Fibroblast of lung (primary cell): ENCODE measurements around the gene COL4A6. TPM values are rescaled to one million over a fixed set of nuclear protein-coding genes. Genes with fewer than 3 reads are reported as not detected.

Source experiments
- DNase-seq, 2 donors: peaks; one replicate each; pipeline versions ENCODE4 v3.0.0 to v3.0.0-alpha.2; 2010; ENCODE audit warnings: low read depth in 2 of 2
- H2AFZ ChIP-seq: 2 replicates; pipeline ENCODE4 v1.5.1; 2012; ENCODE audit warnings: low read length, control low read depth, inconsistent platforms
- H3K27ac ChIP-seq: 2 replicates; pipeline ENCODE4 v1.5.1; 2011; ENCODE audit warnings: low read length, control low read depth; ENCODE audit not compliant: insufficient read depth
- H3K27me3 ChIP-seq: 2 replicates; pipeline ENCODE4 v1.5.1; 2011; ENCODE audit warnings: mild to moderate bottlenecking, low read length; ENCODE audit not compliant: control insufficient read depth, insufficient read depth
- H3K36me3 ChIP-seq: 2 replicates; pipeline ENCODE4 v1.5.1; 2011; ENCODE audit warnings: low read length; ENCODE audit not compliant: control insufficient read depth, insufficient read depth
- H3K4me1 ChIP-seq: 2 replicates; pipeline ENCODE4 v1.5.1; 2011; ENCODE audit warnings: low read length; ENCODE audit not compliant: control insufficient read depth, insufficient read depth; ENCODE audit errors: extremely low read depth
- H3K4me2 ChIP-seq: 2 replicates; pipeline ENCODE4 v1.5.1; 2011; ENCODE audit warnings: low read length, control low read depth; ENCODE audit not compliant: insufficient read depth; ENCODE audit errors: extremely low read depth
- H3K4me3 ChIP-seq, 4 experiments: fragments of 200-600 bp in 1 of 4; sonication (generic) in 1 of 4; replicated peaks in 1 of 4; 2 replicates each; pipeline ENCODE4 v1.5.1; 2011 to 2016; ENCODE audit warnings: low read length in 4 of 4, low read depth in 3 of 4, mild to moderate bottlenecking in 3 of 4, control low read depth in 2 of 4, inconsistent platforms in 1 of 4, mixed read lengths in 1 of 4; ENCODE audit not compliant: insufficient read depth in 1 of 4; ENCODE audit errors: control extremely low read depth in 1 of 4
- H3K79me2 ChIP-seq: 2 replicates; pipeline ENCODE4 v1.5.1; 2012; ENCODE audit warnings: mild to moderate bottlenecking, low read length, inconsistent platforms; ENCODE audit not compliant: control insufficient read depth, insufficient read depth
- H3K9ac ChIP-seq: 2 replicates; pipeline ENCODE4 v1.5.1; 2011; ENCODE audit warnings: mild to moderate bottlenecking, low read length, control low read depth; ENCODE audit not compliant: insufficient read depth
- H3K9me3 ChIP-seq: 2 replicates; pipeline ENCODE4 v1.5.1; 2012; ENCODE audit warnings: low read depth, low read length; ENCODE audit not compliant: control insufficient read depth, insufficient read depth
- H4K20me1 ChIP-seq: 2 replicates; pipeline ENCODE4 v1.5.1; 2011; ENCODE audit warnings: low read length; ENCODE audit not compliant: control insufficient read depth, insufficient read depth; ENCODE audit errors: extremely low read depth
- EZH2 ChIP-seq: IDR thresholded peaks from 2 replicates; pipeline ENCODE4 v1.5.1; 2012; ENCODE audit warnings: low read length, control low read depth, mild to moderate bottlenecking; ENCODE audit errors: missing control alignments
- polyA plus RNA-seq, 2 donors: library from polyadenylated mRNA; depleted of rRNA in 1 of 2; stranded (reverse) in 1 of 2; unstranded in 1 of 2; fragments of >200 nt; gene quantifications; 2 replicates each; pipeline ENCODE4 v1.2.1, GENCODE V29; 2011 to 2012; ENCODE audit warnings: missing spikeins in 1 of 2
- total RNA-seq: library from RNA; depleted of rRNA; stranded (reverse); fragments of >200 nt; gene quantifications from 2 replicates; pipeline ENCODE4 v1.2.1, GENCODE V29; 2014
- TF ChIP-seq, protein P1 (sequence below), 2 donors: IDR thresholded peaks in 1 of 2; conservative IDR thresholded peaks in 1 of 2; 1 replicate in 1 of 2; 2 replicates in 1 of 2; pipeline ENCODE4 v1.5.1; 2011 to 2012; ENCODE audit warnings: low read length in 2 of 2, control low read depth in 1 of 2, inconsistent platforms in 1 of 2, low read depth in 1 of 2, mild to moderate bottlenecking in 1 of 2

Gene COL4A6
- total and polyA plus RNA-seq, 2 donors (not counting 1 experiment from before 2014, with no cell fraction given), result 0.15 to 3.5 TPM

DNA sequence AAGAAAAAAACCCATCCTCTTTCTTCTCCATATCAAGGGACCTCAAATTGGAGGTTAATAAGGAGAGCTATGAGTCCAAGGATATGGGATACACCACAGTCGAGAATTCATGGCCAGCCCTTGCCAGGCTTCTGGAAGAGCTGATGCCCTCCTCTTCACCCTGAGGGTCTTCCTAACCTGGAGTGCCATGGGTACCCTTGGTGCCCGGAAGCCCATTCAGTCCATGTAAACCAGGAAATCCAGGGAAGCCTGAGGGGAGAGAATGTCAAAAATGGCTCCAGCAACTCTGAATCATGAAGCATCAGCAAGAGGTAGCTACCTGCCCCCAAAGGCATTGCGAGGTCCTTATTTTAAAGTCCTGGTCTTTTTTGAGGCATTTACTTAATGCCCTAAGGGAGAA lies 268.5 kb downstream of the COL4A6 start:
- Histone ChIP-seq H3K79me2 (no peaks in the 10 kb centered on the region), H3K27me3 (no peaks in the 10 kb centered on the region), H3K4me3 (no peak overlapping the region), H3K9me3 (no peaks in the 10 kb centered on the region), H2AFZ (no peak overlapping the region), H3K27ac (no peak overlapping the region), H3K4me2 (no peak overlapping the region), H3K9ac (no peak overlapping the region), H3K36me3 (no peaks in the 10 kb centered on the region), H3K4me1 (no peaks in the 10 kb centered on the region), H4K20me1 (no peaks in the 10 kb centered on the region)
- no peak for DNase-seq
- TF ChIP-seq, protein P1, sequence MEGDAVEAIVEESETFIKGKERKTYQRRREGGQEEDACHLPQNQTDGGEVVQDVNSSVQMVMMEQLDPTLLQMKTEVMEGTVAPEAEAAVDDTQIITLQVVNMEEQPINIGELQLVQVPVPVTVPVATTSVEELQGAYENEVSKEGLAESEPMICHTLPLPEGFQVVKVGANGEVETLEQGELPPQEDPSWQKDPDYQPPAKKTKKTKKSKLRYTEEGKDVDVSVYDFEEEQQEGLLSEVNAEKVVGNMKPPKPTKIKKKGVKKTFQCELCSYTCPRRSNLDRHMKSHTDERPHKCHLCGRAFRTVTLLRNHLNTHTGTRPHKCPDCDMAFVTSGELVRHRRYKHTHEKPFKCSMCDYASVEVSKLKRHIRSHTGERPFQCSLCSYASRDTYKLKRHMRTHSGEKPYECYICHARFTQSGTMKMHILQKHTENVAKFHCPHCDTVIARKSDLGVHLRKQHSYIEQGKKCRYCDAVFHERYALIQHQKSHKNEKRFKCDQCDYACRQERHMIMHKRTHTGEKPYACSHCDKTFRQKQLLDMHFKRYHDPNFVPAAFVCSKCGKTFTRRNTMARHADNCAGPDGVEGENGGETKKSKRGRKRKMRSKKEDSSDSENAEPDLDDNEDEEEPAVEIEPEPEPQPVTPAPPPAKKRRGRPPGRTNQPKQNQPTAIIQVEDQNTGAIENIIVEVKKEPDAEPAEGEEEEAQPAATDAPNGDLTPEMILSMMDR (conservative IDR thresholded peaks at IDR 0.05 in 1 of 2, IDR thresholded peaks at IDR 0.05 in 1 of 2; ENCODE audit: low read depth in 1 of 2, low read length in 2 of 2), result no peak
- no peak for TF ChIP-seq EZH2

DNA sequence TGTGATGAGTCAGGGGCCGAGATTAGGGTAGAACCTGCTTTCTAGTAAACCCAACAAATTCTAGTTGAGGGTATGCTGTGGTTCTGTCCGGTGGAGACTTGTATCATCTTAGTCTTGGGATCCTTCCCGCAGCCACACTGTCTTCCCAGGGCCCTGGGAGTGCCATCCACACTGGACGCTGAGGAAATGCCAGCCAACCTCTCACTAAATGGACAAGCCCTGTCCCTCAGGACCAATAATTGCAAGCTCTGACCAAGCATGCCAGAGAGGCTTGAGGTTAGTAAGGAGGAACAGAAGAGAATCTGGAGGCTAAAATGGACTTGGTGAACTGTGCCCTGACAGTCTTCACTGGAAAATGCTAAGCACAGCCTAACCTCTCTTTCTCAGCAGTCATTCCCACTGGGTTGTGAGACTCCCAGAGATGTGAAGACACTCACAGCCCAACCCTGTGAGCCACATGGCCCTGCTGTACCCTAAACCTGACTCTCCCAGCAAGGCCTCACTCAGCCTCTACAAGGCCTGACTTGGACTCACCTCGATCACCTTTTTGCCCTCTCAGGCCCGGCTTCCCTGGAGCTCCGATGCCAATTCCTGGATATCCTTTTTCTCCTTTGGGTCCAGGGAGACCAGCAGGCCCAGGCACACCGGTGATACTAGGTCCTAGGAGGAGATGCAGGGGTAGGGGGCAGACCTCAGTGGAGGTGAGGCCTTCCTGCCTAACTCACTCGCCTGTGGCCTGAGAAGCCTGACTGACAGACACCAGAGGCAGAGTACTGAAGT lies 269.1 kb downstream of the COL4A6 start:
- Histone ChIP-seq H3K4me3 (no peak overlapping the region), H4K20me1 (no peaks in the 10 kb centered on the region), H3K4me1 (no peaks in the 10 kb centered on the region), H2AFZ (no peak overlapping the region), H3K27ac (no peak overlapping the region), H3K79me2 (no peaks in the 10 kb centered on the region), H3K9ac (no peak overlapping the region), H3K9me3 (no peaks in the 10 kb centered on the region), H3K27me3 (no peaks in the 10 kb centered on the region), H3K36me3 (no peaks in the 10 kb centered on the region), H3K4me2 (no peak overlapping the region)
- no peak for DNase-seq
- no peak for TF ChIP-seq EZH2
- TF ChIP-seq, protein P1 (conservative IDR thresholded peaks at IDR 0.05 in 1 of 2, IDR thresholded peaks at IDR 0.05 in 1 of 2; ENCODE audit: low read depth in 1 of 2, low read length in 2 of 2), result no peak

DNA sequence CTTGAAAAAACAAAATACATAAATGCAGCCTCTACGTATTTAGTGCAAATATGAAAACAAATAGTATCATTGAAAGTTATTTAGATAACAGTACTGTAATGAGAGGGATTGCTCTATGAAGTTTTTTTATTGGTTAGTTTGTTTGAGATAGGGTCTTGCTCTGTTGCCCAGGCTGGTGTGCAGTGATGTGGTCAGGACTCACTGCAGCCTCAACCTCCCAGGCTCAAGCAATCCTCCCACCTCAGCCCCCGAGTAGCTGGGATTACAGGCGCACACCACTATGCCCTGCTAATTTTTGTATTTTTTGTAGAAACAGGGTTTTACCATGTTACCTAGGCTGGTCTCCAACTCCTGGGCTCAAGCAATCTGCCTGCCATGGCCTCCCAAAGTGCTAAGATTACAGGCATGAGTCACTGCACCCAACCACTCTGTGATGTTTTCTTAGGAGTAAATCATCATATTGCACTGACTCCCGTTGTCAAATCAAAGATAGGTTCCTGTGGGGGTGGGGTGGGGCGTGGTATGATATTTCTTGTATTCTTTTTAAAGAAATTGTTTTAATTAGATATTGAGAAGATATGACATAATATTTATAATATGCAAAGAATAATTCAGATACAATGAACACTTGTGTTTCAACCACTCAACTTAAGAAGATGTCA lies 270.9 kb downstream of the COL4A6 start:
- no peak for TF ChIP-seq EZH2
- TF ChIP-seq, protein P1 (conservative IDR thresholded peaks at IDR 0.05 in 1 of 2, IDR thresholded peaks at IDR 0.05 in 1 of 2; ENCODE audit: low read depth in 1 of 2, low read length in 2 of 2), result no peak
- no peaks in the 10 kb centered on the region for H3K27me3 ChIP-seq
- H3K27ac ChIP-seq, result no peak overlapping the region
- no peaks in the 10 kb centered on the region for H4K20me1 ChIP-seq
- no peak overlapping the region for H3K9ac ChIP-seq
- H3K4me1 ChIP-seq, result no peaks in the 10 kb centered on the region
- peak; percentile 55 to 76 for DNase-seq
- H2AFZ ChIP-seq, result no peak overlapping the region
- H3K9me3 ChIP-seq, result no peaks in the 10 kb centered on the region
- H3K79me2 ChIP-seq, result no peaks in the 10 kb centered on the region
- H3K4me3 ChIP-seq, result no peak overlapping the region
- H3K4me2 ChIP-seq, result no peak overlapping the region
- no peaks in the 10 kb centered on the region for H3K36me3 ChIP-seq
